GM12801 (cell line): Measurements from ENCODE around the gene DNAI4.

Experiments
- CTCF ChIP-seq: IDR thresholded peaks from one replicate; pipeline ENCODE4 v1.5.1; 2011; ENCODE audit warnings: control low read depth; ENCODE audit not compliant: insufficient read length; ENCODE audit errors: extremely low read depth

DNAI4 gene

GRCh38 chr1:66777831-66778230 lies 146.8 kb downstream of the DNAI4 start:
- TF ChIP-seq CTCF = no peak

GRCh38 chr1:66775646-66776045 lies 149.0 kb downstream of the DNAI4 start:
- no peak for TF ChIP-seq CTCF

- no peak for TF ChIP-seq CTCF
Observed at GRCh38 chr1:66774438-66774837, 150.2 kb downstream of the DNAI4 start.

- TF ChIP-seq CTCF = no peak
Observed at GRCh38 chr1:66773227-66773626, 151.4 kb downstream of the DNAI4 start.

GRCh38 chr1:66770694-66771093 lies 154.0 kb downstream of the DNAI4 start:
- no peak for TF ChIP-seq CTCF

- no peak for TF ChIP-seq CTCF
Observed at GRCh38 chr1:66770240-66770639, 154.4 kb downstream of the DNAI4 start.

- TF ChIP-seq CTCF = no peak
Observed at GRCh38 chr1:66769512-66770229, 155.0 kb downstream of the DNAI4 start.

GRCh38 chr1:66768965-66769364 lies 155.7 kb downstream of the DNAI4 start:
- TF ChIP-seq CTCF = no peak
